IMR-90 (cell line): ENCODE results near the gene RBBP6. TPM values are rescaled to one million over a fixed set of nuclear protein-coding genes. Genes with fewer than 3 reads are reported as not detected.
A peak's percentile ranks its signal among the peaks of the same experiment; 100 is the strongest.

Source experiments
- ATAC-seq: fragments of 200-7000 bp; cut with Tn5 transposase; 2 replicates; pipeline ENCODE4 v1.9.1; 2020; ENCODE audit warnings: low read depth, mild to moderate bottlenecking, moderate library complexity
- BruUV-seq: library from RNA; stranded (reverse); fragments of 400-500 nt; replicated peaks from 2 replicates; lab custom pipeline; 2021; lab: Mats Ljungman, UMichigan
- CTCF ChIA-PET: fragments of 300-600 bp; formaldehyde crosslinking; extraction: SDS; loops from one replicate; lab custom pipeline; 2021; ENCODE audit warnings: antibody characterized with exemption; lab: Yijun Ruan, JAX
- POLR2A ChIA-PET: fragments of 300-600 bp; sonication (Branson Sonifier 250); formaldehyde crosslinking; loops from one replicate; lab custom pipeline; 2022; ENCODE audit warnings: antibody characterized with exemption; ENCODE audit not compliant: unreplicated experiment; lab: Charles Lee
- DNase-seq: peaks from one replicate; pipeline ENCODE4 v3.0.0; 2013
- H2AFZ ChIP-seq: replicated peaks from 2 replicates; pipeline ENCODE3; 2013; ENCODE audit warnings: low read length, mild to moderate bottlenecking; ENCODE audit not compliant: poor library complexity
- H2AK5ac ChIP-seq: 2 replicates; pipeline ENCODE4 v1.6.1; 2013; ENCODE audit warnings: low read depth, low read length, inconsistent platforms
- H2AK9ac ChIP-seq: replicated peaks from 2 replicates; pipeline ENCODE3; 2013; ENCODE audit warnings: mild to moderate bottlenecking, low read depth, low read length, moderate library complexity; ENCODE audit not compliant: poor library complexity
- H2BK120ac ChIP-seq: 2 replicates; pipeline ENCODE4 v1.6.1; 2013; ENCODE audit warnings: low read depth, low read length, inconsistent platforms
- H2BK15ac ChIP-seq: 3 replicates; pipeline ENCODE4 v1.6.1; 2013; ENCODE audit warnings: low read depth, low read length, inconsistent platforms
- H2BK20ac ChIP-seq: 2 replicates; pipeline ENCODE4 v1.6.1; 2013; ENCODE audit warnings: low read depth, mild to moderate bottlenecking, inconsistent platforms, low read length, moderate library complexity
- H2BK5ac ChIP-seq: 2 replicates; pipeline ENCODE4 v1.6.1; 2013; ENCODE audit warnings: mild to moderate bottlenecking, low read depth, low read length, inconsistent platforms; ENCODE audit not compliant: poor library complexity, severe bottlenecking
- H3K14ac ChIP-seq: replicated peaks from 2 replicates; pipeline ENCODE4 v1.6.1; 2013; ENCODE audit warnings: low read depth, low read length, inconsistent platforms
- H3K18ac ChIP-seq: 2 replicates; pipeline ENCODE4 v1.6.1; 2013; ENCODE audit warnings: low read depth, low read length, control low read depth
- H3K23ac ChIP-seq: 2 replicates; pipeline ENCODE4 v1.6.1; 2013; ENCODE audit warnings: low read depth, low read length, inconsistent platforms
- H3K27ac ChIP-seq: 2 replicates; pipeline ENCODE4 v1.5.1; 2013; ENCODE audit warnings: mild to moderate bottlenecking, control low read depth, low read length; ENCODE audit not compliant: insufficient read depth
- H3K27me3 ChIP-seq: 2 replicates; pipeline ENCODE4 v1.6.1; 2013; ENCODE audit warnings: low read length; ENCODE audit not compliant: control insufficient read depth, insufficient read depth
- H3K36me3 ChIP-seq: 2 replicates; pipeline ENCODE4 v1.6.1; 2013; ENCODE audit warnings: low read length, mixed read lengths; ENCODE audit not compliant: control insufficient read depth, insufficient read depth
- H3K4ac ChIP-seq: 2 replicates; pipeline ENCODE4 v1.6.1; 2013; ENCODE audit warnings: low read depth, low read length, inconsistent platforms
- H3K4me1 ChIP-seq: 2 replicates; pipeline ENCODE4 v1.6.1; 2013; ENCODE audit warnings: low read length, mixed read lengths; ENCODE audit not compliant: control insufficient read depth, insufficient read depth
- H3K4me2 ChIP-seq: 2 replicates; pipeline ENCODE4 v1.6.1; 2013; ENCODE audit warnings: low read depth, mild to moderate bottlenecking, control low read depth, low read length, moderate library complexity
- H3K4me3 ChIP-seq: 2 replicates; pipeline ENCODE4 v1.5.1; 2013; ENCODE audit warnings: low read depth, mild to moderate bottlenecking, control low read depth, low read length, moderate library complexity; ENCODE audit not compliant: insufficient read depth
- H3K56ac ChIP-seq: 2 replicates; pipeline ENCODE4 v1.6.1; 2013; ENCODE audit warnings: low read length, inconsistent platforms; ENCODE audit not compliant: insufficient read depth; ENCODE audit errors: extremely low read depth
- H3K79me1 ChIP-seq, 2 experiments: 2 replicates each; pipeline ENCODE4 v1.6.1; 2013; ENCODE audit warnings: low read length in 2 of 2, inconsistent platforms in 1 of 2, low read depth in 1 of 2
- H3K9ac ChIP-seq: 2 replicates; pipeline ENCODE4 v1.6.1; 2013; ENCODE audit warnings: low read depth, low read length, control low read depth
- H3K9me1 ChIP-seq: 2 replicates; pipeline ENCODE4 v1.6.1; 2013; ENCODE audit warnings: low read length, inconsistent platforms; ENCODE audit not compliant: insufficient read depth
- H3K9me3 ChIP-seq: 2 replicates; pipeline ENCODE4 v1.6.1; 2013; ENCODE audit warnings: low read length; ENCODE audit not compliant: control insufficient read depth, insufficient read depth
- H4K20me1 ChIP-seq: 2 replicates; pipeline ENCODE4 v1.6.1; 2013; ENCODE audit warnings: low read length, inconsistent platforms; ENCODE audit not compliant: insufficient read depth
- H4K5ac ChIP-seq: 2 replicates; pipeline ENCODE4 v1.6.1; 2013; ENCODE audit warnings: mild to moderate bottlenecking, low read depth, low read length, control low read depth
- H4K8ac ChIP-seq, 2 experiments: 2 replicates each; pipeline ENCODE4 v1.6.1; 2013; ENCODE audit warnings: low read depth in 2 of 2, low read length in 2 of 2, control low read depth in 1 of 2, inconsistent platforms in 1 of 2
- H4K91ac ChIP-seq: 2 replicates; pipeline ENCODE4 v1.6.1; 2013; ENCODE audit warnings: low read depth, low read length, inconsistent platforms; ENCODE audit not compliant: insufficient read depth
- CHD1 ChIP-seq: IDR thresholded peaks from 2 replicates; pipeline ENCODE4 v1.6.1; 2012; ENCODE audit warnings: low read depth, low read length, improper control_type of control experiment
- CTCF ChIP-seq: conservative IDR thresholded peaks from 2 replicates; pipeline ENCODE4 v1.5.1; 2012; ENCODE audit warnings: mild to moderate bottlenecking, low read depth, low read length, improper control_type of control experiment
- ELK1 ChIP-seq: fragments of 150-350 bp; IDR thresholded peaks from 2 replicates; pipeline ENCODE4 v1.6.1; 2016; ENCODE audit warnings: low read depth, mild to moderate bottlenecking, low read length, moderate library complexity, borderline replicate concordance
- MXI1 ChIP-seq: IDR thresholded peaks from 2 replicates; pipeline ENCODE4 v1.6.1; 2012; ENCODE audit warnings: low read depth, mild to moderate bottlenecking, low read length, moderate library complexity, borderline replicate concordance
- NFE2L2 ChIP-seq: fragments of 150-350 bp; IDR thresholded peaks from 2 replicates; pipeline ENCODE4 v1.6.1; 2016; ENCODE audit warnings: low read depth, mild to moderate bottlenecking, low read length
- RAD21 ChIP-seq: IDR thresholded peaks from 2 replicates; pipeline ENCODE4 v1.6.1; 2012; ENCODE audit warnings: low read length, improper control_type of control experiment
- SMC3 ChIP-seq: fragments of 150-350 bp; IDR thresholded peaks from 2 replicates; pipeline ENCODE4 v1.6.1; 2016; ENCODE audit warnings: low read depth, mild to moderate bottlenecking, antibody characterized with exemption, low read length, moderate library complexity
- WGBS, 2 experiments: methylation state at CpG; one replicate each; pipeline versions ENCODE4 v1.1.5 to v1.1.7; 2013; ENCODE audit warnings: missing lambda C conversion rate in 2 of 2; ENCODE audit not compliant: insufficient read length in 1 of 2; ENCODE audit errors: extremely low coverage in 2 of 2; 5-methylcytosine and 5-hydroxymethylcytosine counted together
- dilution Hi-C: fragments of 300-500 bp; cut with HindIII; formaldehyde crosslinking; loops from one replicate; pipeline ENCODE4 v1.14.3; 2018; ENCODE audit warnings: low sequenced_read_pairs; ENCODE audit not compliant: unreplicated experiment
- in situ Hi-C: fragments of 300-500 bp; cut with MboI; formaldehyde crosslinking; loops from 3 replicates; pipeline ENCODE4 v1.14.3; 2019; ENCODE audit warnings: low sequenced_read_pairs, inconsistent platforms, mixed read lengths
- intact Hi-C: fragments of 100-400 bp; cut with micrococcal nuclease; formaldehyde crosslinking; loops from 2 replicates; pipeline ENCODE4 v1.10.0; 2022
- polyA plus RNA-seq, 3 experiments: library from polyadenylated mRNA; depleted of rRNA; stranded (reverse); fragments of >200 nt; gene quantifications; 2 replicates each; pipeline ENCODE4 v1.2.3, GENCODE V29; 2012; ENCODE audit warnings: low replicate concordance in 1 of 3
- total RNA-seq: library from RNA; depleted of rRNA; stranded (reverse); fragments of >200 nt; gene quantifications from 2 replicates; pipeline ENCODE4 v1.2.3, GENCODE V29; 2012

Gene RBBP6
- total and polyA plus RNA-seq, 2 of the 4 experiments (the other 2 are of a cell fraction), result 7.2 to 17.8 TPM

GRCh38 chr16:24499193-24499814, 40.1 kb upstream of the RBBP6 start:
- intact Hi-C loops, result loop anchor here (1.0 kb wide), 1 partner anchor 457 kb away; no protein-coding TSS in a partner anchor

More at GRCh38 chr16:24499193-24499814, 40.1 kb upstream of the RBBP6 start:
- BruUV-seq, result no TSS peak
- Histone ChIP-seq H3K56ac (no peak overlapping the region), H3K4me3 (no peak overlapping the region), H3K9ac (no peak overlapping the region), H3K4me2 (no peak overlapping the region), H4K8ac (no peak overlapping the region), H2BK15ac (no peak overlapping the region), H4K91ac (no peak overlapping the region), H3K79me1 (no peaks in the 10 kb centered on the region), H3K27me3 (peaks cover 3% of the 10 kb centered on the region; the same call in 1 of the 2 replicates), H3K14ac (no peak overlapping the region), H3K9me3 (peaks cover 2% of the 10 kb centered on the region; the same call in 1 of the 2 replicates), H3K9me1 (no peaks in the 10 kb centered on the region), H2BK20ac (no peak overlapping the region), H3K18ac (no peak overlapping the region), H3K36me3 (no peaks in the 10 kb centered on the region), H2BK120ac (no peak overlapping the region), H2AK5ac (no peak overlapping the region), H2AK9ac (no peak overlapping the region), H4K20me1 (no peaks in the 10 kb centered on the region), H2AFZ (no peak overlapping the region), H4K5ac (no peak overlapping the region), H2BK5ac (no peak overlapping the region), H3K4me1 (no peaks in the 10 kb centered on the region), H3K23ac (no peak overlapping the region), H3K27ac (no peak overlapping the region), H3K4ac (no peak overlapping the region)
- CTCF ChIA-PET, result interaction anchor here (0.6 to 1.0 kb wide), 3 partner anchors 9 to 775 kb away, joined by 3 to 5 read pairs (median 3); no protein-coding TSS in a partner anchor
- TF ChIP-seq CHD1 (no peak), NFE2L2 (no peak), ELK1 (no peak), RAD21 (peak; percentile 55), SMC3 (peak; percentile 44; the same call in 1 of the 2 replicates), MXI1 (no peak), CTCF (peak; percentile 50)
- no CpG with 5 or more reads among the region's 15 CpGs for WGBS, 2 experiments
- POLR2A ChIA-PET, result no interaction called here
- DNase-seq (peak; percentile 11), ATAC-seq (peak; percentile 74)
- in situ Hi-C loops (no loop called here), dilution Hi-C loops (no loop called here)
